Osteocyte (in vitro differentiated cells): Measurements from ENCODE around the gene CGNL1. TPM values are rescaled to one million over a fixed set of nuclear protein-coding genes. Genes with fewer than 3 reads are reported as not detected.

Experiments used
- DNase-seq: peaks from one replicate; pipeline ENCODE4 v3.0.0; 2021; ENCODE audit warnings: mixed read lengths; ENCODE audit not compliant: unreplicated experiment; ENCODE audit errors: extremely low spot score
- H3K27ac Mint-ChIP-seq: one replicate; pipeline ENCODE4 v1.8.0; 2021; ENCODE audit warnings: mild to moderate bottlenecking, mixed read lengths; ENCODE audit not compliant: unreplicated experiment
- H3K27me3 Mint-ChIP-seq: one replicate; pipeline ENCODE4 v1.8.0; 2021; ENCODE audit warnings: mixed read lengths; ENCODE audit not compliant: unreplicated experiment
- H3K36me3 Mint-ChIP-seq: one replicate; pipeline ENCODE4 v1.8.0; 2021; ENCODE audit warnings: mixed read lengths; ENCODE audit not compliant: unreplicated experiment
- H3K4me1 Mint-ChIP-seq: one replicate; pipeline ENCODE4 v1.8.0; 2021; ENCODE audit warnings: mixed read lengths; ENCODE audit not compliant: unreplicated experiment
- H3K4me3 Mint-ChIP-seq: one replicate; pipeline ENCODE4 v1.8.0; 2021; ENCODE audit warnings: mild to moderate bottlenecking, moderate library complexity, mixed read lengths; ENCODE audit not compliant: unreplicated experiment
- H3K9me3 Mint-ChIP-seq: one replicate; pipeline ENCODE4 v1.8.0; 2021; ENCODE audit warnings: mixed read lengths; ENCODE audit not compliant: unreplicated experiment
- CTCF ChIP-seq: fragments of 200-600 bp; sonication (generic); IDR thresholded peaks from 2 replicates; pipeline ENCODE4 v1.5.0; 2021; ENCODE audit warnings: antibody characterized with exemption, mild to moderate bottlenecking, moderate library complexity
- total RNA-seq: library from RNA; stranded (reverse); gene quantifications from 2 replicates; pipeline ENCODE4 v1.2.1, GENCODE V29; 2021

CGNL1 gene
- total RNA-seq, 1 donor from 2014 or later: 6.2 TPM

- no peaks in the 10 kb centered on the region for H3K36me3 Mint-ChIP-seq
- no peak for TF ChIP-seq CTCF
- H3K4me3 Mint-ChIP-seq: no peak overlapping the region
- H3K27ac Mint-ChIP-seq: peak overlapping the region; percentile 96
- peaks cover 89% of the 10 kb centered on the region for H3K4me1 Mint-ChIP-seq
- H3K9me3 Mint-ChIP-seq: no peaks in the 10 kb centered on the region
- H3K27me3 Mint-ChIP-seq: no peaks in the 10 kb centered on the region
- DNase-seq: no peak
Observed at GRCh38 chr15:57504599-57504940, 128.3 kb downstream of the CGNL1 start.

DNA sequence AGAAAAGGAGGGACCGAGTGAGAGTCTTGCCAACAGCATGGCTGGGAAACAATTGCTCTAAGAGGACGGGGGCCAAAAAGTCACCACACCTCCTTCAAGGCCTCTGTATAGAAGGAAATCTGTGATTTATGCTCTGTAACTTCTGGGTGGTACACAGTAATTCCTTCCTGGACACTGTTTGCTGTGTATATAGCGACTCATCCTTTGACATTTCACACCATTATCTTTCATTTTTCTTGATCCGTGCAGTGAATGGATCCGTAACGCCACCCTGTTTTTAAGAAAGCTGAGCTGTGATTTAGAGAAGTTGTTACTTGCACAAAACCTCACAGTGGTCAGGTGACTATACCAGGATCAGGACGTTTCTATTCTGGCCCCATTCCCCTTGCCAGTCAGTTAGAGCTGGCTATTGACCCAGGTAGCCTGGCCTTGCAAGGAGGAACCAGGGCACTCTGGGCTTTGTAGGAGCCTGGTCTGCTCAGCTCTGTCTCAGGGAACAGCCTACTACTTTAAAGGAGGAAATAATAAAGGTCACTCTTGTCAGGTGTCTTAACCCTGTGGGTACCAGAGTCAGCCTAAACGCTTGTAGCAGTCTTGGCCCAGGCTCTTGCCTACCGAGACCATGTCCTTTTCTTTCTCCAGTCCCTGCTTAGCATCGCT is 128.9 kb downstream of the CGNL1 start:
- Mint-ChIP-seq H3K36me3 (no peaks in the 10 kb centered on the region), H3K27ac (peak overlapping the region; percentile 96), H3K4me3 (no peak overlapping the region), H3K4me1 (peaks cover 91% of the 10 kb centered on the region), H3K27me3 (no peaks in the 10 kb centered on the region), H3K9me3 (no peaks in the 10 kb centered on the region)
- TF ChIP-seq CTCF: no peak
- DNase-seq: no peak

DNA sequence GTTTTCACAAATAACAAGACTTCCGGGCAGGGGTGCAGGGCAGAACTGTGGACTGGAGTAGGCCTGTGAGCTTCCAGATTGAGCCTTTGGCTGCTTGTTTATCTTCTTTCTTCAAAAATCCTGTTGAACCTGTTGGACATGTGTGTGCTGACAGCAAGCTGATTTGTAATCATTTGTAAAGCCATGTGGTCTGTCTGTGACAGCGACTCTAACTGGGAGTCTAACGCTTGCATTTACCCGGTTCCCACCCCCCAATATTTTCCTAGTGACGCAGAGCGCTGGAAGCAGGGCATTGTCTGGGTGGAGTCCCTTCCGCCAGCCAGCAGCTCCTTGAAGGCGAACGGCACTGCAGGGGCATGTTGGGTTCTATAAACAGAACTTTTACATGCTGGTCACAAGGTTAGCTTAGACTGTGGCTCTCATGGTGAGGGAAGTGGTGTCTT is 129.7 kb downstream of the CGNL1 start:
- Mint-ChIP-seq H3K27ac (peak overlapping the region; percentile 96), H3K9me3 (no peaks in the 10 kb centered on the region), H3K27me3 (no peaks in the 10 kb centered on the region), H3K36me3 (no peaks in the 10 kb centered on the region), H3K4me3 (no peak overlapping the region), H3K4me1 (peaks cover 95% of the 10 kb centered on the region)
- peak; percentile 91 for DNase-seq
- TF ChIP-seq CTCF: no peak

GRCh38 chr15:57506422-57506821 is 130.1 kb downstream of the CGNL1 start:
- Mint-ChIP-seq H3K4me1 (peaks cover 95% of the 10 kb centered on the region), H3K4me3 (no peak overlapping the region)

DNA sequence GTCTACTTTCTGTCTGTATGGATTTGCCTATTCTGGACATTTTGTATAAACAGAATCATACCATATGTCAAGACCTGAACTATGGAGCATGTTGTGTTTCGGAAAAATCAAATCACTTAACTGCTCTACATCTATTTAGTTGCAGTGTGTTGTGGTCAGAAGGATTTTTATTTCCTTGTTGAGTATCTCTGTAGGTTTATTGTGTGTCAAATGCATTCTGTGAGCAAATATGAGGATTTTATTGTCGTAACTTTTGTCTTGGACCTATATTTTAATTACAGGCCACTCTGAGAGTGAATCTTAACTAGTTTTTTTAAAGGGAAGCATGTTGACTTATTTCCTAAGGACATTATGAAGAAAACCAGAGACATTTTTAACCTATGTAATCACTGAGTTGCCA is 130.8 kb downstream of the CGNL1 start:
- no peak for TF ChIP-seq CTCF
- H3K27ac Mint-ChIP-seq: peak overlapping the region; percentile 96
- H3K36me3 Mint-ChIP-seq: no peaks in the 10 kb centered on the region
- peaks cover 5% of the 10 kb centered on the region for H3K9me3 Mint-ChIP-seq
- no peaks in the 10 kb centered on the region for H3K27me3 Mint-ChIP-seq
- no peak overlapping the region for H3K4me3 Mint-ChIP-seq
- no peak for DNase-seq
- peaks cover 95% of the 10 kb centered on the region for H3K4me1 Mint-ChIP-seq

More at GRCh38 chr15:57506422-57506821, 130.1 kb downstream of the CGNL1 start:
- Mint-ChIP-seq H3K36me3 (no peaks in the 10 kb centered on the region), H3K27me3 (no peaks in the 10 kb centered on the region), H3K27ac (peak overlapping the region; percentile 96), H3K9me3 (no peaks in the 10 kb centered on the region)
- DNase-seq: no peak
- peak; percentile 55 for TF ChIP-seq CTCF
